ENCODE measurements around the gene UPK3A.
"Not testable (repeated sequence)": the region's sequence is repeated elsewhere in the genome, so short reads cannot be mapped to it uniquely, and the experiment has no call there.

Gene UPK3A

GRCh38 chr22:45310331-45310976, 25.7 kb downstream of the UPK3A start:
- no peak for DNase-seq

- DNase-seq = no peak
Measured at GRCh38 chr22:45310977-45311531, 26.3 kb downstream of the UPK3A start.

- no peak for DNase-seq
Measured at GRCh38 chr22:45312415-45312814, 27.7 kb downstream of the UPK3A start.

GRCh38 chr22:45312856-45313255, 28.1 kb downstream of the UPK3A start:
- DNase-seq = no peak

- no peak for DNase-seq
Measured at GRCh38 chr22:45314054-45314721, 29.4 kb downstream of the UPK3A start.

GRCh38 chr22:45314786-45315185, 30.0 kb downstream of the UPK3A start:
- DNase-seq = no peak

GRCh38 chr22:45316796-45317526, 32.2 kb downstream of the UPK3A start:
- no peak for DNase-seq

- no peak for DNase-seq
Measured at GRCh38 chr22:45317551-45318167, 32.9 kb downstream of the UPK3A start.

GRCh38 chr22:45318168-45318557, 33.4 kb downstream of the UPK3A start:
- DNase-seq = no peak

GRCh38 chr22:45318558-45319323, 34.0 kb downstream of the UPK3A start:
- no peak for DNase-seq

GRCh38 chr22:45319324-45319685, 34.6 kb downstream of the UPK3A start:
- no peak for DNase-seq

- no peak for DNase-seq
Measured at GRCh38 chr22:45320357-45320976, 35.7 kb downstream of the UPK3A start.

- DNase-seq = no peak
Measured at GRCh38 chr22:45321827-45322226, 37.1 kb downstream of the UPK3A start.

- no peak for DNase-seq
Measured at GRCh38 chr22:45322873-45323525, 38.2 kb downstream of the UPK3A start.

- DNase-seq = no peak
Measured at GRCh38 chr22:45323695-45324094, 38.9 kb downstream of the UPK3A start.

- DNase-seq = no peak
Measured at GRCh38 chr22:45324311-45324711, 39.6 kb downstream of the UPK3A start.

GRCh38 chr22:45328261-45328660, 43.5 kb downstream of the UPK3A start:
- not testable (repeated sequence) for DNase-seq

- no peak for DNase-seq
Measured at GRCh38 chr22:45328822-45329529, 44.2 kb downstream of the UPK3A start.

GRCh38 chr22:45329530-45329936, 44.8 kb downstream of the UPK3A start:
- no peak for DNase-seq

- DNase-seq = no peak
Measured at GRCh38 chr22:45330548-45330947, 45.8 kb downstream of the UPK3A start.

GRCh38 chr22:45331486-45331885, 46.7 kb downstream of the UPK3A start:
- DNase-seq = no peak

Data from NCI-H187 treated with DMSO at 0.1 percent for 48 hours (cell line).